Parathyroid adenoma (tissue), 2 donors: ENCODE results near the gene SORCS2.

Experiments
- H2AFZ ChIP-seq: fragments of 300-600 bp; sonication (generic); one replicate; pipeline ENCODE4 v1.7.0; 2017; ENCODE audit warnings: antibody characterized with exemption, mild to moderate bottlenecking
- H3K27ac ChIP-seq: fragments of 300-600 bp; sonication (generic); one replicate; pipeline ENCODE4 v1.7.0; 2017
- H3K27me3 ChIP-seq: fragments of 300-600 bp; sonication (generic); one replicate; pipeline ENCODE4 v1.7.0; 2017; ENCODE audit warnings: low read length; ENCODE audit not compliant: control insufficient read depth, insufficient read depth
- H3K36me3 ChIP-seq: fragments of 300-600 bp; sonication (generic); one replicate; pipeline ENCODE4 v1.7.0; 2017; ENCODE audit warnings: low read length; ENCODE audit not compliant: control insufficient read depth, insufficient read depth
- H3K4me1 ChIP-seq: fragments of 300-600 bp; sonication (generic); one replicate; pipeline ENCODE4 v1.7.0; 2017; ENCODE audit warnings: control low read depth
- H3K4me2 ChIP-seq: fragments of 300-600 bp; sonication (generic); one replicate; pipeline ENCODE4 v1.7.0; 2017; ENCODE audit warnings: low read length
- H3K4me3 ChIP-seq: fragments of 300-600 bp; sonication (generic); one replicate; pipeline ENCODE4 v1.7.0; 2017; ENCODE audit warnings: low read depth, low read length
- H3K79me2 ChIP-seq: fragments of 300-600 bp; sonication (generic); one replicate; pipeline ENCODE4 v1.7.0; 2017; ENCODE audit warnings: control low read depth
- H3K9ac ChIP-seq: fragments of 300-600 bp; sonication (generic); one replicate; pipeline ENCODE4 v1.7.0; 2017; ENCODE audit warnings: mild to moderate bottlenecking
- H3K9me3 ChIP-seq: fragments of 300-600 bp; sonication (generic); one replicate; pipeline ENCODE4 v1.7.0; 2017; ENCODE audit warnings: low read length; ENCODE audit not compliant: control insufficient read depth
- TF ChIP-seq, protein P1 (sequence below): fragments of 300-600 bp; sonication (generic); IDR thresholded peaks from one replicate; pipeline ENCODE4 v1.7.0; 2017; ENCODE audit warnings: antibody characterized with exemption, mild to moderate bottlenecking
- donor health status: primary hyperparathyroidism.

The SORCS2 gene

DNA sequence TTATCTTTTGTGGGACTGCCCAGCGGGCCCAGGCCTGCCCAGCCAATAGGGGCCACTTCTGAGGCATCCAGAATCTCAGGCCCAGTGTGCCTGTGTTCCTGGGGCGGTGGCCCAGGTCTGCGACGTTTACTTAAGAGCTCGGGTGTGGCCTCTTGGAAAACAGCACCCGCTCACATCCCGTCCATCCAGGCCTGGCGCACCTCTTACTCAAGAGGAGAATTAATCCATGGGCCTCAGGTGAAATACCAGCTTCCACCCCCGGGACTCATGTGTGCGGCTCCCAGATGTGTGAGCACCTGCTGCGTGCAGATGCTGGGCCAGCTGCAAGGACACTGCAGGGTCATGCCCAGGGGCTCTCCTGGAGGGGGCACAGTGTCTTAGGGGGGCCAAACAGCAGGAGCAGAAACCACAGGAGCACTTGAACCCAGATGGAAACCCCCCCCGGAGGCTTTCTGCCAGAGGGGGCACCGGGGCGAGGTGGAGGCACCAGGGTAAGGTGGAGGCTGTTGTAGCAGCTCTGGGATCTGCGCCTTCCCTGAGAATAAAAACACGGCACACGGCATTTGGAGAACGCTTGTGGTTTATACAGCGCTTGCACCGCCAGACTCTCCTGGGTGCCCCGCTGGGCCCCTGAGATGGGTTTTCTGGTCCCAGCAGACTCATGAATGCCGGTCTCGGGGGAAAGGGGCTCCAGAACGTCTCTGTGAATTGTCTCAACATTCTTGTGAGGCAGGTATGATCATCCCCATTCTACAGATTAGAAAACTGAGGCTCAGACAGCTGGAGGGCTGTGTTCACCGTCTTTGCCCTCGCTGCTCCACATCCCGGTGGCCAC, 239.6 kb downstream of the SORCS2 start:
- TF ChIP-seq, protein P1, sequence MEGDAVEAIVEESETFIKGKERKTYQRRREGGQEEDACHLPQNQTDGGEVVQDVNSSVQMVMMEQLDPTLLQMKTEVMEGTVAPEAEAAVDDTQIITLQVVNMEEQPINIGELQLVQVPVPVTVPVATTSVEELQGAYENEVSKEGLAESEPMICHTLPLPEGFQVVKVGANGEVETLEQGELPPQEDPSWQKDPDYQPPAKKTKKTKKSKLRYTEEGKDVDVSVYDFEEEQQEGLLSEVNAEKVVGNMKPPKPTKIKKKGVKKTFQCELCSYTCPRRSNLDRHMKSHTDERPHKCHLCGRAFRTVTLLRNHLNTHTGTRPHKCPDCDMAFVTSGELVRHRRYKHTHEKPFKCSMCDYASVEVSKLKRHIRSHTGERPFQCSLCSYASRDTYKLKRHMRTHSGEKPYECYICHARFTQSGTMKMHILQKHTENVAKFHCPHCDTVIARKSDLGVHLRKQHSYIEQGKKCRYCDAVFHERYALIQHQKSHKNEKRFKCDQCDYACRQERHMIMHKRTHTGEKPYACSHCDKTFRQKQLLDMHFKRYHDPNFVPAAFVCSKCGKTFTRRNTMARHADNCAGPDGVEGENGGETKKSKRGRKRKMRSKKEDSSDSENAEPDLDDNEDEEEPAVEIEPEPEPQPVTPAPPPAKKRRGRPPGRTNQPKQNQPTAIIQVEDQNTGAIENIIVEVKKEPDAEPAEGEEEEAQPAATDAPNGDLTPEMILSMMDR, result no peak
- no peak overlapping the region for H3K4me2 ChIP-seq
- H3K4me1 ChIP-seq, result no peaks in the 10 kb centered on the region
- no peak overlapping the region for H3K4me3 ChIP-seq
- no peak overlapping the region for H2AFZ ChIP-seq
- no peaks in the 10 kb centered on the region for H3K36me3 ChIP-seq
- H3K9me3 ChIP-seq, result no peaks in the 10 kb centered on the region
- no peaks in the 10 kb centered on the region for H3K79me2 ChIP-seq
- no peak overlapping the region for H3K27ac ChIP-seq
- no peak overlapping the region for H3K9ac ChIP-seq
- no peaks in the 10 kb centered on the region for H3K27me3 ChIP-seq

DNA sequence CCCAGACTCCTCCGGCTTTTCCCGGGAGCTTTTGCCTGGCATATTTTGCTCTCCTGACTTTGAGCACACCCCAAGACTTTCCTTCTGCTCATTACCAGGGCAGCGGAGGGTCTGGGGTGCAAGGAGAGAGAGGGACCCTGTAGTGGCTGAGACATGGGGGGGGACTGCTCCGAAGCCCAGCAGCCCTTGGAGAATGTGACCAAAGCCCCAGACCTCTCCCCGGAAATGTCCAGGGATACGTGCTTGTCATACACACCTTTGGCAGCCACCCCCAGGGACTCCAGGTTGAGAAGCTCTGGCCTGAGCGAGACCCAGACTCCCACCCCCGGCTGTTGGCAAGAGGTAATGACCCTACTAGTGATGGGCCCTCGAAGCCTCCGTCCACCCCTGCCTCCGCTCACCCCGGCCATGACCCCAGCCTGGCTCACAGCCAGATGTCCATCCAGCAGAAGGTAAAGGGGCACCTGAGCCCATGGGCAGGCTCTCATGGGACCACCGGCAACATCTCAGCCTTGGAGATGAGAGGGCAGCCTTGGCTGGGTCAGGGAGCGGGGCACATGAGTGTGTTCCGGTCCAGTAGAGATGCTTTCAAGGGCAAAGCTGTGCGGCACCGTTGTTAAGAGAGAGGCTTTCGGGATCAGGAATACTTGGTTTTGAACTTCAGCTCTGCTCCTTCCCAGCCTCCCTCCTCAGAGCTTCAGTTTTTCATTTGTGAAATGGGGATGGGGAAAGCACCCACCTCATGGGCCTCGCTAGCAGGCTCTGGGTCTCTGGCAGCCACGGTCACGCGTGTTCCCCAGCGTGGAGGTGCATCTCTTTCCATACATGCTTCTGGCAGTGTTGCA, 240.4 kb downstream of the SORCS2 start:
- Histone ChIP-seq H2AFZ (no peak overlapping the region), H3K36me3 (no peaks in the 10 kb centered on the region)
- TF ChIP-seq, protein P1, result no peak

DNA sequence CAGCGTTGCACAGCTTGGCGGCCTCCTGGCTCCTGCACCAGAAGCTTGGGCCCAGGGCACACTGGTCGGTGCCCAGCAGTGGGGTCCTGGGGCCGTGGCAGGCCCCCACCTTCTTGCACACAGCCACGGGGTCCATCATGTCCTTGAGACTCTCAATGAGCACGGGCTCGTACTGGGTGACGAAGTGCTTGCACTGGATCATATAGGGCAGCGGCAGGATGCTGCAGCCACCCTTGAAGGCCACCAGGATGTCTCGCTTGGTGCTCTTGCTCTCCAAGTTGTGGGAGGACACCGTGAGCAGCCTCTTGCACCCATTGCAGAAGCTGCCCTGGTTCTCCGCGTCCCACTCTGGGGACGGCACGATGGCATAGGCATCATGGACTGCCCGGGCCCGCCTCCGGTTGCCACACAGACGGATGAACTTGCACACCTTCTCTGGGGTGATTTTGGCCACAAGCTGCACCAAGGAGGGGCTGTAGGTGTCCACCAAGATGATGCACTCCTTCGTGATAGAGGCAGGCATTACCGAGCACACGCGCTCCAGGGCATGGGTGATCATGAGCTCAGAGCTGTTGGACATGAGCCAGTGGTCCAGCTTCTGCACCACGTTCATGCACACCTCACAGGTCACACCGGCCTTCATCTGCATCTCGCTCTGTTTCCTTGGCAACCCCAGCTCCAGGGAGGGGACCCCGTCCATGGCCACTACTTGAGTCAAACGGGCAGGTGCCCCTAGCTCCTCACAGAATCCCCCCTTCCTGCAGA, 241.2 kb downstream of the SORCS2 start:
- no peaks in the 10 kb centered on the region for H3K4me1 ChIP-seq
- no peaks in the 10 kb centered on the region for H3K79me2 ChIP-seq
- no peak overlapping the region for H3K4me3 ChIP-seq
- H3K4me2 ChIP-seq, result no peak overlapping the region
- no peak overlapping the region for H3K27ac ChIP-seq
- no peaks in the 10 kb centered on the region for H3K27me3 ChIP-seq
- H3K9me3 ChIP-seq, result no peaks in the 10 kb centered on the region
- TF ChIP-seq, protein P1, result no peak
- no peak overlapping the region for H3K9ac ChIP-seq
- no peak overlapping the region for H2AFZ ChIP-seq
- no peaks in the 10 kb centered on the region for H3K36me3 ChIP-seq

More for the DNA sequence above, 240.4 kb downstream of the SORCS2 start:
- no peak overlapping the region for H3K4me2 ChIP-seq
- no peaks in the 10 kb centered on the region for H3K9me3 ChIP-seq
- no peak overlapping the region for H3K4me3 ChIP-seq
- no peak overlapping the region for H3K27ac ChIP-seq
- H3K27me3 ChIP-seq, result no peaks in the 10 kb centered on the region
- no peaks in the 10 kb centered on the region for H3K79me2 ChIP-seq
- H3K4me1 ChIP-seq, result no peaks in the 10 kb centered on the region
- H3K9ac ChIP-seq, result no peak overlapping the region

DNA sequence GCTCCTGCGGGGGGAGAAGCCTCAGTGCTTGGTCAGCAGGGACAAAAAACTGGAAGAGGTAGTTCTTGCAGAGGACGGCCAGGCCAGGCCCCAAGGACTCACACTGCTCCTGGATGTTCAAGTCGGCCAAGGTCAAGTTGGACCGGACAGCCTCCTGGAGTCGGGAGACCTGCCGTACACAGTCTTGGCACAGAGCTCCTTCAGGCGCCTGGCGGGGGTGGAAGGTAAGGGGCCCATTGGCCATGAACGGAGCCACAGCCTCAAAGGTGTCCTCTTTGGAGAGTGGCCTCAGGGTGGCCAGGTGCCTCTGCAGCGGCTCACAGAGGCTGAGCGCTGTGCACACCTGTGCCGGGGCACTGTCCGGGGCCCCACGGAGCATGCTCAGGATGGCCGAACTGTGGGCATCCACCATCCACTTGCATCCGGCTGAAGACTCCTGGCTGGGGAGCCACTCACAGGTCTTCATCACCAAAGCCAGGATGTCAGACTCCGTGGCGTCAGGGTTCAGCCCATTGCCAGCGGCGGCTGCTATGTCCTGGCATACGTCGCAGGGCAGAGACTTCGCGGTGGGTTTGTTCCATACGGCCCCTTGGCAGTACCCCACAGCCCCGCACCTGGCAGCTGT, 241.9 kb downstream of the SORCS2 start:
- Histone ChIP-seq H3K36me3 (no peaks in the 10 kb centered on the region), H3K9me3 (no peaks in the 10 kb centered on the region), H3K4me2 (no peak overlapping the region), H3K4me1 (no peaks in the 10 kb centered on the region), H3K79me2 (no peaks in the 10 kb centered on the region), H3K27ac (no peak overlapping the region), H3K4me3 (no peak overlapping the region), H3K27me3 (no peaks in the 10 kb centered on the region), H2AFZ (no peak overlapping the region), H3K9ac (no peak overlapping the region)
- TF ChIP-seq, protein P1, result no peak
